Endodermal cell (in vitro differentiated cells): ENCODE results near the gene SLC5A1. TPM values are rescaled to one million over a fixed set of nuclear protein-coding genes. Genes with fewer than 3 reads are reported as not detected.

Experiments used
- DNase-seq: peaks from one replicate; pipeline ENCODE4 v3.0.0-alpha.2; 2017
- H3K27ac ChIP-seq: 2 replicates; pipeline ENCODE4 v1.5.1; 2013; ENCODE audit warnings: mild to moderate bottlenecking, low read depth, low read length, moderate library complexity
- H3K27me3 ChIP-seq: 2 replicates; pipeline ENCODE4 v1.6.1; 2013; ENCODE audit warnings: mild to moderate bottlenecking, low read length, moderate library complexity; ENCODE audit not compliant: insufficient read depth, control insufficient read depth, poor library complexity, severe bottlenecking
- H3K36me3 ChIP-seq: 2 replicates; pipeline ENCODE4 v1.7.0; 2013; ENCODE audit warnings: mild to moderate bottlenecking, low read length, moderate library complexity; ENCODE audit not compliant: control insufficient read depth, insufficient read depth
- H3K4me1 ChIP-seq: one replicate; pipeline ENCODE4 v1.7.0; 2013; ENCODE audit warnings: low read length; ENCODE audit not compliant: control insufficient read depth, insufficient read depth
- H3K4me3 ChIP-seq: 2 replicates; pipeline ENCODE4 v1.5.1; 2013; ENCODE audit warnings: mild to moderate bottlenecking, low read length, moderate library complexity
- H3K9ac ChIP-seq: 2 replicates; pipeline ENCODE4 v1.6.1; 2013; ENCODE audit warnings: mild to moderate bottlenecking, low read length, moderate library complexity; ENCODE audit not compliant: poor library complexity, severe bottlenecking; ENCODE audit errors: extremely low read depth
- H3K9me3 ChIP-seq: 2 replicates; pipeline ENCODE4 v1.6.1; 2013; ENCODE audit warnings: mild to moderate bottlenecking, low read length, moderate library complexity; ENCODE audit not compliant: control insufficient read depth
- H3K27ac Mint-ChIP-seq: 2 replicates; pipeline ENCODE4 v1.8.0; 2020; ENCODE audit warnings: mixed read lengths
- H3K27me3 Mint-ChIP-seq: 2 replicates; pipeline ENCODE4 v1.8.0; 2021; ENCODE audit warnings: mild to moderate bottlenecking, mixed read lengths; ENCODE audit not compliant: insufficient read depth
- H3K36me3 Mint-ChIP-seq: 2 replicates; pipeline ENCODE4 v1.8.0; 2020; ENCODE audit warnings: low read depth, mixed read lengths
- H3K4me1 Mint-ChIP-seq: 2 replicates; pipeline ENCODE4 v1.8.0; 2020; ENCODE audit warnings: mixed read lengths
- H3K4me3 Mint-ChIP-seq: 2 replicates; pipeline ENCODE4 v1.8.0; 2020; ENCODE audit warnings: mild to moderate bottlenecking, moderate library complexity, mixed read lengths
- H3K9me3 Mint-ChIP-seq: 2 replicates; pipeline ENCODE4 v1.8.0; 2020; ENCODE audit warnings: mild to moderate bottlenecking, mixed read lengths
- whole genome bisulfite sequencing, 2 experiments: methylation state at CpG; one replicate each; pipeline versions ENCODE4 v1.1.5 to v1.1.7; 2013; ENCODE audit warnings: missing lambda C conversion rate in 2 of 2, mixed read lengths in 1 of 2; ENCODE audit not compliant: insufficient coverage in 1 of 2, insufficient read length in 1 of 2; 5-methylcytosine and 5-hydroxymethylcytosine counted together
- total RNA-seq, 2 donors: library from RNA; stranded (reverse); fragmentation: NEBNext Ultra II Directional in 1 of 2; extraction: Animal tissue kit (Norgen Biotek cat#: 25700) in 1 of 2; gene quantifications; 2 replicates in 1 of 2; 3 replicates in 1 of 2; pipeline ENCODE4 v1.2.1, GENCODE V29; 2021
- TF ChIP-seq, protein P1 (sequence below): fragments of 200-600 bp; sonication (generic); conservative IDR thresholded peaks from 2 replicates; pipeline ENCODE4 v1.5.0; 2021; ENCODE audit warnings: antibody characterized with exemption, mild to moderate bottlenecking

Gene SLC5A1
- total RNA-seq, 2 donors from 2014 or later, result not detected

DNA sequence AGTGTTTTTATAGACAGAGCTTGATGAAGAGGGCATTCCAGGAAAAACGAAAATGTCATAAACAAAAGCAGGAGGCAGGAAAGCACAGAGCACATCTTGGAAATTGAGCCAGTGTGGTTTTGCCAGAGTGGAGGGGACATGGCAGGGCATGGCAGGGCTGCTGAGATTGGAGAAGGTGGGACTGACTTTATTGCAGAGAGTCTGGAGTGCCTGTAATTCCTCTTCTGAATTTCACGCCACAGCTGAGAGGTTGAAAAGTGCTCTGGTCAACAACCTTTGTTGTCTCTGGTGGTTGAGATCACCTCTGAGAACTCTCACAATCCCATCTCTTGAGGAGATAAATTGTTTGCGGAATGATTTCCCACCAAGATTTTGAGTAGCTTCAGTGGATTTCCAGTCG, 16.4 kb downstream of the SLC5A1 start:
- no peak overlapping the region for H3K27ac ChIP-seq
- H3K9ac ChIP-seq, result no peak overlapping the region
- no peaks in the 10 kb centered on the region for H3K36me3 ChIP-seq
- no peaks in the 10 kb centered on the region for H3K9me3 Mint-ChIP-seq
- no peaks in the 10 kb centered on the region for H3K9me3 ChIP-seq
- no peak overlapping the region for H3K4me3 Mint-ChIP-seq
- DNase-seq, result no peak
- peaks cover 19% of the 10 kb centered on the region for H3K27me3 ChIP-seq
- no peak overlapping the region for H3K27ac Mint-ChIP-seq
- peaks cover 8% of the 10 kb centered on the region for H3K4me1 Mint-ChIP-seq
- H3K4me3 ChIP-seq, result no peak overlapping the region
- TF ChIP-seq, protein P1, sequence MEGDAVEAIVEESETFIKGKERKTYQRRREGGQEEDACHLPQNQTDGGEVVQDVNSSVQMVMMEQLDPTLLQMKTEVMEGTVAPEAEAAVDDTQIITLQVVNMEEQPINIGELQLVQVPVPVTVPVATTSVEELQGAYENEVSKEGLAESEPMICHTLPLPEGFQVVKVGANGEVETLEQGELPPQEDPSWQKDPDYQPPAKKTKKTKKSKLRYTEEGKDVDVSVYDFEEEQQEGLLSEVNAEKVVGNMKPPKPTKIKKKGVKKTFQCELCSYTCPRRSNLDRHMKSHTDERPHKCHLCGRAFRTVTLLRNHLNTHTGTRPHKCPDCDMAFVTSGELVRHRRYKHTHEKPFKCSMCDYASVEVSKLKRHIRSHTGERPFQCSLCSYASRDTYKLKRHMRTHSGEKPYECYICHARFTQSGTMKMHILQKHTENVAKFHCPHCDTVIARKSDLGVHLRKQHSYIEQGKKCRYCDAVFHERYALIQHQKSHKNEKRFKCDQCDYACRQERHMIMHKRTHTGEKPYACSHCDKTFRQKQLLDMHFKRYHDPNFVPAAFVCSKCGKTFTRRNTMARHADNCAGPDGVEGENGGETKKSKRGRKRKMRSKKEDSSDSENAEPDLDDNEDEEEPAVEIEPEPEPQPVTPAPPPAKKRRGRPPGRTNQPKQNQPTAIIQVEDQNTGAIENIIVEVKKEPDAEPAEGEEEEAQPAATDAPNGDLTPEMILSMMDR, result no peak
- no peaks in the 10 kb centered on the region for H3K36me3 Mint-ChIP-seq
- peaks cover 43% of the 10 kb centered on the region for H3K27me3 Mint-ChIP-seq
- WGBS, 2 experiments, result 67 to 82% methylated on average over 2 to 4 of the region's 4 CpGs
- peaks cover 9% of the 10 kb centered on the region for H3K4me1 ChIP-seq

DNA sequence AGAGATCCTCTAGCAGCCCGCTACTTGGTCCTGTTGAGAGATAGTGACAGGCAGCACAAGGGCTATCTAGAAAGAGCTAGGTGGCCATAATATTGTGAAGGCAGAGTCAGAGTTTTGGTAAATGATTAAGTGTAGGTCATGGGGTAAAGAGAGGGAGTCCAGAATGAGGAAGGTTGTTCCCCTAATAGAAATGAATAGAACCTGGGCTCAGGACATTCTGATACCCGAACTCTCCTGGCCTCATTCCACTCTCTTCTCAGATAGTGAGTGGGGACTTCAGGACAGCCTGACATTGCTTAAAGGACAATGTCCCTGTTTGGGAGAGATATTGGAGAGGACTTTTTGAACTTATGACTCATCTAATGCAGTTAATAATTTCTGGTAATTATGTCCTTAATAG, 20.6 kb downstream of the SLC5A1 start:
- H3K27ac Mint-ChIP-seq, result no peak overlapping the region
- H3K4me1 ChIP-seq, result peaks cover 9% of the 10 kb centered on the region
- no peak overlapping the region for H3K4me3 ChIP-seq
- no peaks in the 10 kb centered on the region for H3K9me3 ChIP-seq
- H3K36me3 Mint-ChIP-seq, result no peaks in the 10 kb centered on the region
- no peaks in the 10 kb centered on the region for H3K27me3 ChIP-seq
- H3K9me3 Mint-ChIP-seq, result no peaks in the 10 kb centered on the region
- no peak overlapping the region for H3K4me3 Mint-ChIP-seq
- H3K9ac ChIP-seq, result no peak overlapping the region
- no peak overlapping the region for H3K27ac ChIP-seq
- no peak for DNase-seq
- peaks cover 8% of the 10 kb centered on the region for H3K4me1 Mint-ChIP-seq
- WGBS, 2 experiments, result 93% methylated on average over 2 of the region's 2 CpGs
- H3K36me3 ChIP-seq, result no peaks in the 10 kb centered on the region
- TF ChIP-seq, protein P1, result no peak
- peaks cover 34% of the 10 kb centered on the region for H3K27me3 Mint-ChIP-seq

DNA sequence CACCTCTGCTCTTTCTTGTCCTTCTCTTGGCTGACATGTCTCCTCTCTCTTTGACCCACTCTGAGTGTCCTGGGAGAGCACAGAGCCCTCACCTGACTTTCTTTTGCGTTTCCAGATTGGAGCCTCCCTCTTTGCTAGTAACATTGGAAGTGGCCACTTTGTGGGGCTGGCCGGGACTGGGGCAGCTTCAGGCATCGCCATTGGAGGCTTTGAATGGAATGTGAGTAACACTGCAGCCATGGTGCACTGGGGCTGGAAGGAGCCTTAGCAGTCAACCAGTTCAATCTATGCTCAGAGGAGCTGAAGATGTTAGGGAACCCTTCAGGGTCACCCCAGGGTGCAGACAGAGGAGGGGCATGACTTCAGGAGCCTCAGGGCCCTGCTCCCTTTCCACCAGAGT, 23.8 kb downstream of the SLC5A1 start:
- DNase-seq, result peak; percentile 60
- Histone ChIP-seq H3K27me3 (no peaks in the 10 kb centered on the region), H3K9ac (no peak overlapping the region), H3K4me3 (no peak overlapping the region), H3K27ac (no peak overlapping the region), H3K9me3 (no peaks in the 10 kb centered on the region), H3K4me1 (no peaks in the 10 kb centered on the region), H3K36me3 (no peaks in the 10 kb centered on the region)
- Mint-ChIP-seq H3K9me3 (no peaks in the 10 kb centered on the region), H3K36me3 (no peaks in the 10 kb centered on the region), H3K4me3 (no peak overlapping the region), H3K27me3 (peaks cover 23% of the 10 kb centered on the region), H3K4me1 (peaks cover 4% of the 10 kb centered on the region), H3K27ac (no peak overlapping the region)
- TF ChIP-seq, protein P1, result no peak
- 89 to 92% methylated on average over 3 of the region's 3 CpGs for WGBS, 2 experiments
